LNCAP (cell line): ENCODE measurements around the gene ANAPC2.

Source experiments
- TF ChIP-seq, protein P1 (sequence below): fragments of 450-650 bp; IDR thresholded peaks from 2 replicates; pipeline ENCODE4 v1.5.1; 2017; ENCODE audit warnings: mild to moderate bottlenecking

ANAPC2 gene

DNA sequence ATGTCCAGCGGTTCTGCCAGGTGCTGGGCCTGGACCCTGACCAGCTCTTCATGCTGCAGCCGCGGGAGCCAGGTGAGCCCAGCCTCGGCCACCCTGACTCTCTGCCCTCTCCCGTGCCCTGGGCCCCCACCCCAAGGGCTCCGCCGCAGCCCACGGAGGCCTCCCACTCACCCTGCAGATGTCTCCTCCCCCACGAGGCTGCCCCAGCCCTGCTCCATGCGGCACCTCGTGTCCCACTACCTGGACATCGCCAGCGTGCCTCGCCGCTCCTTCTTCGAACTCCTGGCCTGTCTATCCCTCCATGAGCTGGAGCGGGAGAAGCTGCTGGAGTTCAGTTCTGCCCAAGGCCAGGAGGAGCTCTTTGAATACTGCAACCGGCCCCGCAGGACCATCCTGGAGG, 26.3 kb upstream of the ANAPC2 start:
- TF ChIP-seq, protein P1, sequence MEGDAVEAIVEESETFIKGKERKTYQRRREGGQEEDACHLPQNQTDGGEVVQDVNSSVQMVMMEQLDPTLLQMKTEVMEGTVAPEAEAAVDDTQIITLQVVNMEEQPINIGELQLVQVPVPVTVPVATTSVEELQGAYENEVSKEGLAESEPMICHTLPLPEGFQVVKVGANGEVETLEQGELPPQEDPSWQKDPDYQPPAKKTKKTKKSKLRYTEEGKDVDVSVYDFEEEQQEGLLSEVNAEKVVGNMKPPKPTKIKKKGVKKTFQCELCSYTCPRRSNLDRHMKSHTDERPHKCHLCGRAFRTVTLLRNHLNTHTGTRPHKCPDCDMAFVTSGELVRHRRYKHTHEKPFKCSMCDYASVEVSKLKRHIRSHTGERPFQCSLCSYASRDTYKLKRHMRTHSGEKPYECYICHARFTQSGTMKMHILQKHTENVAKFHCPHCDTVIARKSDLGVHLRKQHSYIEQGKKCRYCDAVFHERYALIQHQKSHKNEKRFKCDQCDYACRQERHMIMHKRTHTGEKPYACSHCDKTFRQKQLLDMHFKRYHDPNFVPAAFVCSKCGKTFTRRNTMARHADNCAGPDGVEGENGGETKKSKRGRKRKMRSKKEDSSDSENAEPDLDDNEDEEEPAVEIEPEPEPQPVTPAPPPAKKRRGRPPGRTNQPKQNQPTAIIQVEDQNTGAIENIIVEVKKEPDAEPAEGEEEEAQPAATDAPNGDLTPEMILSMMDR = no peak

- TF ChIP-seq, protein P1 = no peak
These were observed 25.1 kb upstream of the ANAPC2 start for GRCh38 chr9:137213160-137214060.

DNA sequence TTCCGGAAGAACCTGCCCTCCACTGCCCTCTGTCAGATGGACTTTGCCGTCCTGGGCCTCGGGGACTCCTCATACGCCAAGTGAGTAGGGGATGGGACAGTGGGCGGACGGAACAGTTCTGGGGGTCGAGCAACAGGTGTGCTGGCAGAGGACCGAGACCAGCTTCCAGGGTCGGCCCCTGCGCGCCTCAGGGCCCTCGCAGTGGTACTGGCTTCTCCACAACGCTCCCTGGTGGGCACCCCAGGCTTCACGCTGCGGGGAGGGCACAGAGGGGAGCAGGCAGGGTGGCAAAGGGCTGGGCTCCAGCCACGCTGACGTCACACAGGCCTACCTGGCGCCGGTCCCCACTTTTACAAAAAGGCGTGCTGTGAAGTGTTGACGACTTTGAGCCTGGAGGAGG, 24.2 kb upstream of the ANAPC2 start:
- TF ChIP-seq, protein P1 = no peak

- TF ChIP-seq, protein P1 = no peak
These were observed 23.2 kb upstream of the ANAPC2 start for GRCh38 chr9:137211532-137211931.

DNA sequence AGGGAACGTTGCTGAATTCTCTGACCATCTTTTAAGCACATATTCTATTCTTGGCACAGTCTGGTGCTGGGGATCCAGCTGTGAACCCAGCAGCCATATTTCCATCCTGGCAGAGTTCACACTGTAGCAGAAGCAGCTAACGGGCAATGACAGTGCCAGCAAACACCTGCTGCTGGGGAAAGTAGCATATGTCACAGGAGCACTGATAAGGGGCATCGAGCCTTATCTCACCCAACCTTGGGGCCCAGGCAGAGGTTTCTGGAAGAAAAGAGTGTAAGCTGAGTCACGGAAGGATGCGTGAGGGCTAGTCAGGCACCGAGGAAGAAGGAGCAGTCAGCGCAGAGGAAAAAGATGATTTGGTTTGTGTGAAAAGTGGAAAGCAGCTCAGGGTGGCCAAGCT, 18.2 kb upstream of the ANAPC2 start:
- TF ChIP-seq, protein P1 = no peak

- TF ChIP-seq, protein P1 = no peak
These were observed 17.0 kb upstream of the ANAPC2 start, which contains the start of the genes NDOR1 and TMEM203 for GRCh38 chr9:137205126-137206069. TSS of gene NDOR1 (plus strand) at chr9:137205700. CDS start at chr9:137205778, 78 bp downstream. TSS of gene TMEM203 (minus strand) at chr9:137205648. CDS start at chr9:137205414, 234 bp downstream.

DNA sequence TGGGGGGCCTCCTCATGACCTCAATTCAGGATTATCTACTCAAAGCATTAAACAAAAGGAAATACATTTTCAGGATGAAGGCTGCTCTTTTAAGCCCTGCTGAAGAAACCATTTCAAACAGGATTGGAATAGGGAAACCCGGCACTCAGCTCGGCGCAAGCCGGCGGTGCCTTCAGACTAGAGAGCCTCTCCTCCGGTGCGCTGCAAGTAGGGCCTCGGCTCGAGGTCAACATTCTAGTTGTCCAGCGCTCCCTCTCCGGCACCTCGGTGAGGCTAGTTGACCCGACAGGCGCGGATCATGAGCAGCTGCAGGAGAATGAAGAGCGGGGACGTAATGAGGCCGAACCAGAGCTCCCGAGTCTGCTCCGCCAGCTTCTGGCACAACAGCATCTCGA, 16.4 kb upstream of the ANAPC2 start:
- TF ChIP-seq, protein P1 = no peak
